ENCODE results near the gene SCUBE2. TPM values are rescaled to one million over a fixed set of nuclear protein-coding genes. Genes with fewer than 3 reads are reported as not detected.

SCUBE2 gene
- total RNA-seq, 1 experiment from 2014 or later = 3.1 TPM

GRCh38 chr11:9038541-9038940 is 52.9 kb downstream of the SCUBE2 start:
- Histone ChIP-seq H3K4me1 (peaks cover 9% of the 10 kb centered on the region), H3K27me3 (replicated peaks; ENCODE audit: control insufficient read depth, insufficient read depth, low read length) (no peaks in the 10 kb centered on the region), H3K4me3 (ENCODE audit: low read depth, low read length) (no peak overlapping the region), H3K36me3 (ENCODE audit: control insufficient read depth, insufficient read depth, low read length) (no peaks in the 10 kb centered on the region), H3K9me3 (no peaks in the 10 kb centered on the region; the same call in 1 of the 2 replicates)
- no TSS peak for BruUV-seq (replicated peaks)
- intact Hi-C loops (cut with micrococcal nuclease; ENCODE audit: unreplicated experiment) = no loop called here
- H3K9me3 Mint-ChIP-seq (ENCODE audit: unreplicated experiment) = no peaks in the 10 kb centered on the region
- H3K27ac Mint-ChIP-seq (ENCODE audit: unreplicated experiment) = no peak overlapping the region
- no peaks in the 10 kb centered on the region for H3K27me3 Mint-ChIP-seq (ENCODE audit: insufficient read depth, unreplicated experiment)
- no peak overlapping the region for H3K4me3 Mint-ChIP-seq (ENCODE audit: unreplicated experiment)
- no peak for TF ChIP-seq CTCF (IDR thresholded peaks at IDR 0.05; ENCODE audit: insufficient read depth in 1 of 2, low read depth in 1 of 2, low read length in 1 of 2, severe bottlenecking in 1 of 2, unreplicated experiment in 1 of 2)
- no peaks in the 10 kb centered on the region for H3K36me3 Mint-ChIP-seq (ENCODE audit: insufficient read depth, unreplicated experiment)
- H3K4me1 Mint-ChIP-seq (ENCODE audit: low read depth, unreplicated experiment) = peaks cover 7% of the 10 kb centered on the region
- POLR2A ChIA-PET = no interaction called here
- no peak for DNase-seq
- CTCF ChIA-PET = no interaction called here

- no peaks in the 10 kb centered on the region for H3K27me3 Mint-ChIP-seq (ENCODE audit: insufficient read depth, unreplicated experiment)
- CTCF ChIA-PET = interaction anchor here (1.5 kb wide), 1 partner anchor 79 kb away, joined by 3 read pairs; no protein-coding TSS in a partner anchor
- no peaks in the 10 kb centered on the region for H3K27me3 ChIP-seq (replicated peaks; ENCODE audit: control insufficient read depth, insufficient read depth, low read length)
- H3K4me1 ChIP-seq = peaks cover 9% of the 10 kb centered on the region
- TF ChIP-seq CTCF (IDR thresholded peaks at IDR 0.05; ENCODE audit: insufficient read depth in 1 of 2, low read depth in 1 of 2, low read length in 1 of 2, severe bottlenecking in 1 of 2, unreplicated experiment in 1 of 2) = no peak
- BruUV-seq (replicated peaks) = no TSS peak
- POLR2A ChIA-PET = no interaction called here
- no peaks in the 10 kb centered on the region for H3K9me3 Mint-ChIP-seq (ENCODE audit: unreplicated experiment)
- H3K4me3 Mint-ChIP-seq (ENCODE audit: unreplicated experiment) = no peak overlapping the region
- H3K27ac Mint-ChIP-seq (ENCODE audit: unreplicated experiment) = no peak overlapping the region
- H3K4me3 ChIP-seq (ENCODE audit: low read depth, low read length) = no peak overlapping the region
- intact Hi-C loops (cut with micrococcal nuclease; ENCODE audit: unreplicated experiment) = no loop called here
- no peak for DNase-seq
- no peaks in the 10 kb centered on the region; the same call in 1 of the 2 replicates for H3K9me3 ChIP-seq
- no peaks in the 10 kb centered on the region for H3K36me3 ChIP-seq (ENCODE audit: control insufficient read depth, insufficient read depth, low read length)
- peaks cover 7% of the 10 kb centered on the region for H3K4me1 Mint-ChIP-seq (ENCODE audit: low read depth, unreplicated experiment)
- no peaks in the 10 kb centered on the region for H3K36me3 Mint-ChIP-seq (ENCODE audit: insufficient read depth, unreplicated experiment)
Measured at GRCh38 chr11:9037963-9038362, 53.4 kb downstream of the SCUBE2 start.

GRCh38 chr11:9037046-9037780 is 54.2 kb downstream of the SCUBE2 start:
- intact Hi-C loops (cut with micrococcal nuclease; ENCODE audit: unreplicated experiment) = no loop called here
- Histone ChIP-seq H3K27me3 (replicated peaks; ENCODE audit: control insufficient read depth, insufficient read depth, low read length) (no peaks in the 10 kb centered on the region), H3K36me3 (ENCODE audit: control insufficient read depth, insufficient read depth, low read length) (no peaks in the 10 kb centered on the region), H3K4me1 (peaks cover 9% of the 10 kb centered on the region), H3K9me3 (no peaks in the 10 kb centered on the region; the same call in 1 of the 2 replicates), H3K4me3 (ENCODE audit: low read depth, low read length) (no peak overlapping the region)
- peaks cover 7% of the 10 kb centered on the region for H3K4me1 Mint-ChIP-seq (ENCODE audit: low read depth, unreplicated experiment)
- POLR2A ChIA-PET = no interaction called here
- no peak for DNase-seq
- H3K4me3 Mint-ChIP-seq (ENCODE audit: unreplicated experiment) = no peak overlapping the region
- no peaks in the 10 kb centered on the region for H3K9me3 Mint-ChIP-seq (ENCODE audit: unreplicated experiment)
- no TSS peak for BruUV-seq (replicated peaks)
- no peaks in the 10 kb centered on the region for H3K36me3 Mint-ChIP-seq (ENCODE audit: insufficient read depth, unreplicated experiment)
- no peak overlapping the region for H3K27ac Mint-ChIP-seq (ENCODE audit: unreplicated experiment)
- no peak for TF ChIP-seq CTCF (IDR thresholded peaks at IDR 0.05; ENCODE audit: insufficient read depth in 1 of 2, low read depth in 1 of 2, low read length in 1 of 2, severe bottlenecking in 1 of 2, unreplicated experiment in 1 of 2)
- no peaks in the 10 kb centered on the region for H3K27me3 Mint-ChIP-seq (ENCODE audit: insufficient read depth, unreplicated experiment)
- CTCF ChIA-PET = interaction anchor here (1.5 kb wide), 1 partner anchor 78 kb away, joined by 3 read pairs; no protein-coding TSS in a partner anchor

Measured in Caco-2 (cell line).